CD4-positive, alpha-beta T cell treated with Interleukin-10 for 1 hour (primary cell): ENCODE measurements around the gene DNAJC3.
"Not testable (repeated sequence)": the region's sequence is repeated elsewhere in the genome, so short reads cannot be mapped to it uniquely, and the experiment has no call there.

ENCODE experiments used
- DNase-seq: peaks from one replicate; pipeline ENCODE4 v3.0.0-alpha.2; 2020

The DNAJC3 gene

GRCh38 chr13:95676762-95677563, at the start of gene DNAJC3:
Gene DNAJC3 (plus strand): TSS chr13:95677139. CDS start chr13:95677256, 117 bp downstream.
- DNase-seq: peak; percentile 98

- no peak for DNase-seq
Observed at GRCh38 chr13:95627590-95627989, 49.3 kb upstream of the DNAJC3 start.

- DNase-seq: no peak
Observed at GRCh38 chr13:95628488-95628887, 48.5 kb upstream of the DNAJC3 start.

- DNase-seq: no peak
Observed at GRCh38 chr13:95629071-95629470, 47.9 kb upstream of the DNAJC3 start.

- no peak for DNase-seq
Observed at GRCh38 chr13:95630593-95630992, 46.3 kb upstream of the DNAJC3 start.

- no peak for DNase-seq
Observed at GRCh38 chr13:95636853-95637252, 40.1 kb upstream of the DNAJC3 start.

- no peak for DNase-seq
Observed at GRCh38 chr13:95641291-95642027, 35.5 kb upstream of the DNAJC3 start.

- no peak for DNase-seq
Observed at GRCh38 chr13:95642028-95642621, 34.8 kb upstream of the DNAJC3 start.

GRCh38 chr13:95642999-95643398, 33.9 kb upstream of the DNAJC3 start:
- DNase-seq: no peak

- DNase-seq: no peak
Observed at GRCh38 chr13:95643571-95643935, 33.4 kb upstream of the DNAJC3 start.

GRCh38 chr13:95643936-95644598, 32.9 kb upstream of the DNAJC3 start:
- DNase-seq: no peak

- no peak for DNase-seq
Observed at GRCh38 chr13:95644601-95645052, 32.3 kb upstream of the DNAJC3 start, which contains the start of gene DZIP1. Gene DZIP1 (minus strand): TSS chr13:95644706. CDS start chr13:95642029, 2,677 bp downstream.

- DNase-seq: no peak
Observed at GRCh38 chr13:95647321-95647720, 29.6 kb upstream of the DNAJC3 start.

GRCh38 chr13:95650696-95651095, 26.2 kb upstream of the DNAJC3 start:
- no peak for DNase-seq

GRCh38 chr13:95652244-95652764, 24.6 kb upstream of the DNAJC3 start:
- DNase-seq: no peak

- DNase-seq: no peak
Observed at GRCh38 chr13:95652821-95653220, 24.1 kb upstream of the DNAJC3 start.

GRCh38 chr13:95656386-95657015, 20.4 kb upstream of the DNAJC3 start:
- DNase-seq: no peak

- DNase-seq: no peak
Observed at GRCh38 chr13:95659500-95659899, 17.4 kb upstream of the DNAJC3 start.

- peak; percentile 41 for DNase-seq
Observed at GRCh38 chr13:95660981-95661581, 15.9 kb upstream of the DNAJC3 start.

- not testable (repeated sequence) for DNase-seq
Observed at GRCh38 chr13:95667235-95667634, 9.7 kb upstream of the DNAJC3 start.

GRCh38 chr13:95671597-95671996, 5.3 kb upstream of the DNAJC3 start:
- DNase-seq: no peak
